Endometrial microvascular endothelial cells (primary cell): Measurements from ENCODE around the gene URB2. TPM values are rescaled to one million over a fixed set of nuclear protein-coding genes. Genes with fewer than 3 reads are reported as not detected.

Source experiments
- total RNA-seq: library from RNA; depleted of rRNA; stranded (reverse); fragments of >200 nt; gene quantifications from one replicate; pipeline ENCODE4 v1.2.3, GENCODE V29; 2015; ENCODE audit errors: inconsistent ontology term

Gene URB2
- total RNA-seq, 1 donor from 2014 or later = 20.1 TPM

Other genes starting within 250 kb of the URB2 start
- not detected for gene ACTA1, start 192.2 kb upstream of the URB2 start, total RNA-seq
- gene NUP133, start 117.9 kb upstream of the URB2 start, total RNA-seq = 39.8 TPM
- gene ABCB10, start 67.5 kb upstream of the URB2 start, total RNA-seq = 32.7 TPM
- gene TAF5L, start 125 bp upstream of the URB2 start, total RNA-seq = 23.2 TPM